ENCODE measurements around the gene AP3D1.

Gene AP3D1

DNA sequence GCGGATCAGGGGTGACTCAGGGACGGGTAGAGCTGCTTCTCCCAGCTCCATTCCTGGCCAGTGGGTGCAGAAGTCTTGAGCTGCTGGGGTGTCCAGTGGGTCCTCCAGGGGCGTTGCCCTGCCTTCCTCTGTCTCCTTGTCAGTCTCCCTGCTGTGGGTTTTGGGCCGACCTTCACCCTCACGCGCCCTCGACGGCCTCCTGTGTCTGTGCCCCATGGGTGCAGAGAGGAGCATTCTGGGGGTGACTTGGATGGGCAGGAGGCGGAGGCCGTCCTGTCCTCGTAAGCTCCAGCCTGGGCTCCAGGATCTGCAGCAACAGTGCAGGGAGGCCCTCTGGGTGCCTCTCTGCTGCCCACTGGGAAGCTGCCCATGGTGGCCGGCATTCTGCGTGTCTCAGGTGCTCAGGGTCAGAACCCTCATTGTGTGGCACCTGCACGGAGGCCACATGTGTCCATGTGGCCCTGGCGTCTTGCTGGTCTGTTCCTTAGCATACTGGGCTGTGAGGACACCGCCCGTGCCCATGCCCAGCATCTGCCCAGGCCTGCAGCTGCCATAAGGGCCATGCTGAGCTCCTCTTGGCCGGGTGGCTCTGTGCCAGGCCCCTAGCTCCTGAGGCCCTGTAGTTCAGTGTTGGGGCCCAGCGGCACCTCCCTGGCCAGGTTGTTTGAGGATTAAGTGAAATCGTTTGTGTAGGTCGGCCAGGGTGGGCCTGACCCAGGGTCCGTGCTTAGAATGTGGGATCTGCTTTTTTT, 29.7 kb upstream of the AP3D1 start:
- DNase-seq (ENCODE audit: low spot score): no peak

- DNase-seq (ENCODE audit: low spot score): no peak
Measured at GRCh38 chr19:2180114-2180513, 28.7 kb upstream of the AP3D1 start.

- no peak for DNase-seq (ENCODE audit: low spot score)
Measured at GRCh38 chr19:2179095-2179494, 27.7 kb upstream of the AP3D1 start.

DNA sequence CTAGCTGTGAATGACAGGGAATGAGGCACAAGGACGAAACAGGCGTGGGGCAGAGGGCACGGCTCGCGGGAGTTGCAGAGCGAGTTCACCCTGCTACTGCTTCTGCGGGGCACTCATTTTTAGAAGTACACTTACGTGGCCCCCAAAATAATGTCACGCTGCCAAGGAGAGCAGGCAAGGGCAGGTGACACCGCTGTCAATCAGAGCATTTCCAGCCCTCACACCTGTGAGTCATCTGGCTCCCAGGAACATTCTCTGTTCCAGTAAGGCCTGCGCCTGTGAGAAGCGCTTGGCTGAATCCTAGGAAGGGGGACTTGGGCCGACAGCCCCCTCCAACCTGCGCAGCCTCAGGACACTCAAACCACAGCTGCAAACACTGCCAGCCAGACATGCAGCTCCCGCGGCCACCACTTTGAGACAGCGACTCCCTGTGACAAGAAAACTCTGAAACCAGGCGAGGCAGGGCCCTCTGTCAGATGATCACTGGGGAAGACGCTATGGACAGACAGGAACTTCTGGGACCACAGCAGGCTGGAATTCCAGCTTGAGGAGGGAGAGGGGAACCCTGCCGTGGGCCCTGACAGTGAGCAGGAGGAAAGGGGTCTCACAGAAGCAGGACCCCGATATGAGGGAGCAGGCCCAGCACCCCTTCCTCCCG, 25.1 kb upstream of the AP3D1 start:
- no peak for DNase-seq (ENCODE audit: low spot score)

DNA sequence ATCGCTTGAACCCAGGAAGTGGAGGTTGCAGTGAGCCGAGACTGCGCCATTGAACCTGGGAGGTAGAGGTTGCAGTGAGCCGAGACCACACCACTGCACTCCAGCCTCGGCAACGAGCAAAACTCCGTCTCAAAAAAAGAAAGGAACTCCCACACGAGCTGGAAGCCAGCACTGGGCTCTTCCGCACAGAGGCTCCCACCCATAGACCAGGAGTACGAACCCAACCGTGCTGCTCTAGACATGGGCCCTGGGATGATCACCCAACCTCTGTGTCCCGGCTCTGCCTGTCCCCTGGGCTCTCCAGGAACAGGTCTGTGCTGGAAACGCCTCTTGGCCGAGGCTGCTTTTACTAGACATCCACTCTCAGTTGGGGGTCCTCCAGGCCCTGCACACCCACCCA, 24.4 kb upstream of the AP3D1 start:
- no peak for DNase-seq (ENCODE audit: low spot score)

DNA sequence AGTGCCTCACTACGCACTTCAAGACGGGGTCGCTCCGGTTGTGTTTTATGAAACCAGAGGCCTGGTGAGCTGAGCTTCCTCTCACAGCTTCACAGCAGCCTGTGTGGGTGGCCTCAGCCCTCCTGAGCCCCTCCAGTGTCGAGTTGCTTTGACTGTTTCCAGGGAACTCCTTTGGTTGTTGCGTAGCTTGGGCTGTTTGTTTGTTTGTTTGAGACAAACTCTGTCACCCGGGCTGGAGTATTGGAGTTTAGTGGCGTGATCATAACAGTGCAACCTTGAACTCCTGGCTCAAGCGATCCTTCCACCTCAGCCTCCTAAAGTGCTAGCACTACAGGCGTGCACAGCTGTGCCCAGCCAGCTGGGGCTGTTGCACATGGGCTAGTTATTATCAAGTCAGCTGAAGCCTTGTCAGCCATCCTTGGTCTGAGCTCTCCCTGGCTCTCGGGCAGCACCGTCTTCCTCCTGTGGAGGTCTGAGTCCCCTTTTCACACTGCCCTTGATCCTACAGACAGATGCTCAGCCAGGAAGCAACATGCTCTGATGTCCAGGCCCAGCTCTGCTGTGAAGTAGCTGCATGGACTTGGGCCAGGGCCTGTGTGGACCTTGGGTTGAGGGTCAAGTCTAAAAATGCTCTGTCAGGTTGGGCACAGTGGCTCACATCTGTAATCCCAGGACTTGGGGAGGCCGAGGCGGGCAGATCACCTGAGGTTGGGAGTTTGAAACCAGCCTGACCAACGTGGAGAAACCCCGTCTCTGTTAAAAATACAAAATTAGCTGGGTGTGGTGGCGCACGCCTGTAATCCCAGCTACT, 22.6 kb upstream of the AP3D1 start:
- DNase-seq (ENCODE audit: low spot score): no peak

DNA sequence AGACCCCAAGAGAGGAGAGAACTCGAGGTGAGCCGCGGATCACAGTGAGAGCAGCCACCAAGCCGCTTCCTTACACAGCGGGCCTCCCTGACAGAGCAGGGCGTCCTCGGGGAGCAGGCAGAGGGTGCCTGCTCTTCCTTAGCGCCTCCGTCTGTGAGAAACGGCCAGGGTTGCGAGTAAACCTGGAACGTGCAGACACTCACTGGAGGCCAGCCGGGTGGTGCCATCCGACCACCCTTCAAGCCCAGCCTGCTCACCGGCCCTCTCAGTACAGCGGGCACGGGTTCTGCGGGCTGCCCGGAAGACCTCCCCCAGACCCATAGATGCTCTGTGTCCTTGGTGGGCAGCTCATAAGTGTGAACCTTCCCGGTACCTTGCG, 22.0 kb upstream of the AP3D1 start:
- DNase-seq (ENCODE audit: low spot score): no peak

DNA sequence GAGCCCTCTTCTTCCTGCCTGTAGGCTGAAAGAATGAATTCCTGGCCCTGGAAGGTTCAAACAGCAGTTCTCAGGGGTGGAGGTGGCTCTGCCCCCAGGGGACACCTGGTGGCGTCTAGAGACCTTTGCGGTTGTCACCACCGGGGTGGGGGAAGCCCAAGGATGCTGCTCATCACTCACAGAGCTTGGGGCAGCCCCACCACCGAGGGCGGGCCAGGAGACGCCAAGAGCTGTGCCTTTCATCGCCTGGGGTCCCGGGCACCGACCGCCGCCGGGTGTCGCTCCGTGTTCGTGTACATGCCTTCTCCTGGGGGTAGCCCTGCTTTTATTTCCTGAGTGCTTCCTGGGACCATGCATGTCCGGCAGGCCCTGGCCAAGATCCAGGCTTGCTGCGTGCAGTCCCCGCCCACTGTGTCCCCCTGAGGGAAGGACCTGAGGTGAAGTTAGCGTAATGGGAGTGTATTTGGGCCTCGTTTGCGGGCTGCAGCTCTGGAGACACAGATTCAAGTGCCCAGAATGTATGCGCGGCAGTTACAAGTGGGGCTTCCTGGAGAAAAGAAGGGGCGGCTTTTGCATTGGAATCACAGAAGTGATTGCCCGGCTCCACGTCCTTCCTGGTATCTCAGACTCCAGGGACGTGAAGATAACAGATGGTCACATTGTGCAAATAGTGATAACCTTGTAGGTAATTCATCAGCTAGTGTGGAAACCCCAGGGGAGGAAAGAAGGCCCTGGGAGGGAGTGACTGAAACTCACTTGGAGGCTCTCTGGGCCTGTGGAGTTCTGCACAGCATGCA, 20.2 kb upstream of the AP3D1 start:
- no peak for DNase-seq (ENCODE audit: low spot score)

- no peak for DNase-seq (ENCODE audit: low spot score)
Measured at GRCh38 chr19:2170987-2171348, 19.6 kb upstream of the AP3D1 start.

DNA sequence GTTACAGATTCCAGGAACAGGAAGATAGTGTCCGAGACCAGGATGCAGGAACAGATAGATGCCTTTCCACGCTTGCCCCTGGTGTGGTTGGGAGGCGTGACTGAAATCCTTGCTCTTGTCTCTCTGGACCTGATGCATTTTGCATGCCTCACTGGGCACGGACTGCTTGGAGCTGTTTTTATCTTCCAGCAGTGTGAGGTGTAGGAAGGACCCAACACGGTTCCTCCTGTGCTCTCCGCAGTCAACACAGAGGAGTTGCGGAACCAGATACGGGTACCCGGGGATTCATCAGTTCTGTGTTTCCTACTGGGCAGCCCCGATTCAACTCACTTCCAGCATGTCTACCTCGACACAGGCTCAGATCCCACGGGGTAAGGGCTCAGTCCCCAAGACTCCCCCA, 18.9 kb upstream of the AP3D1 start:
- no peak for DNase-seq (ENCODE audit: low spot score)

DNA sequence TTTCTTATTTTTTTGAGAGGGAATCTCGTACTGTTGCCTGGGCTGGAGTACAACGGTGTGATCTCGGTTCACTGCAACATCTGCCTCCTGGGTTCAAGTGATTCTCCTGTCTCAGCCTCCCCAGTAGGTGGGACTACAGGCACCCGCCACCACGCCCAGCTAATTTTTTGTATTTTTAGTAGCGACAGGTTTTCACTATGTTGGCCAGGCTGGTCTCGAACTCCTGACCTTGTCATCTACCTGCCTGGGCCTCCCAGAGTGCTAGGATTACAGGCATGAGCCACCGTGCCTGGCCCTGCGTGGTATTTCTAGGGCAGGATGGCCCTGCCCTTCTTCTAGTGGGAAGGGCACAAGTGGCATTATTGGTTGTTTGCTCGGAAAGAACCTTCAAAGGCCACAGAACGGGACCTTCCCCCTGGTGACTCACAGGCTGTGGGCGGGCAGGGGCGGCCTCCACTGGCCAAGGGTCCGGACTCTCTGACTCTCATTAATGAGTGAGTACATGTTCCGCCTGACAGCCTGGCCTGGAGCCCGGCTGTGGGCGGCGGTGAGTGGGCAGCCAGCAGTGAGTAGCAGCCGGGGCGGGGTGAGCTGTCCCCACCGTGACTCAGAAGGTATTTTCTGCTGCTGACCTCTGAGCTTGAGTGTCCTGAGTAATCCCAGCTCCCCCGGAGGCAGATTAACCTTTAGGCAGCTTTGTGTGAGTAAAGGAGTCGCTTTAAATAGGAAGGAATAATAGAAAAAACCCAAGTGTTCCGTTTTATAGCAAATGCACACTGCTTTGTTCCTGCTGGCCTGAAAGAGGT, 17.5 kb upstream of the AP3D1 start:
- DNase-seq (ENCODE audit: low spot score): peak; percentile 99

GRCh38 chr19:2167896-2168618, 16.7 kb upstream of the AP3D1 start:
- peak; percentile 87 for DNase-seq (ENCODE audit: low spot score)

- peak; percentile 88 for DNase-seq (ENCODE audit: low spot score)
Measured at GRCh38 chr19:2166741-2167738, 15.7 kb upstream of the AP3D1 start.

GRCh38 chr19:2164020-2164998, 12.9 kb upstream of the AP3D1 start:
- peak; percentile 51 for DNase-seq (ENCODE audit: low spot score)

GRCh38 chr19:2160379-2160778, 9.0 kb upstream of the AP3D1 start:
- no peak for DNase-seq (ENCODE audit: low spot score)

DNA sequence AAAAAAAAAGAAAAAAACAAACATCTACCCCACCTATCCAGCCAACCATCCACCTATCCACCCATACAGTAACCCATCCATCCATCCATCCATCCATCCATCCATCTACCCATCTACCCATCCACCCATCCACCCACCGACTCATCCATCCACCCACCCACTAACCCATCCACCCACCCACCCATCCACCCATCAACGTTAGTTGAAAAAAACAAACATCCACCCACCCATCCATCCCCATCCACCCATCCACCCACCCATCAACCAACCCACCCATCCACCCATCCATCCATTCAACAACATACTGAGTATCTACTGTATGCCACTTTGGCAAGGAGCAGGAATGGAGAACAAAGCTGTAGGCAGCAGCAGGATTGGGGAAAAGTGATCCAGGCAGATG, 6.1 kb upstream of the AP3D1 start:
- no peak for DNase-seq (ENCODE audit: low spot score)

GRCh38 chr19:2154587-2155075, 3.3 kb upstream of the AP3D1 start:
- peak; percentile 36 for DNase-seq (ENCODE audit: low spot score)

DNA sequence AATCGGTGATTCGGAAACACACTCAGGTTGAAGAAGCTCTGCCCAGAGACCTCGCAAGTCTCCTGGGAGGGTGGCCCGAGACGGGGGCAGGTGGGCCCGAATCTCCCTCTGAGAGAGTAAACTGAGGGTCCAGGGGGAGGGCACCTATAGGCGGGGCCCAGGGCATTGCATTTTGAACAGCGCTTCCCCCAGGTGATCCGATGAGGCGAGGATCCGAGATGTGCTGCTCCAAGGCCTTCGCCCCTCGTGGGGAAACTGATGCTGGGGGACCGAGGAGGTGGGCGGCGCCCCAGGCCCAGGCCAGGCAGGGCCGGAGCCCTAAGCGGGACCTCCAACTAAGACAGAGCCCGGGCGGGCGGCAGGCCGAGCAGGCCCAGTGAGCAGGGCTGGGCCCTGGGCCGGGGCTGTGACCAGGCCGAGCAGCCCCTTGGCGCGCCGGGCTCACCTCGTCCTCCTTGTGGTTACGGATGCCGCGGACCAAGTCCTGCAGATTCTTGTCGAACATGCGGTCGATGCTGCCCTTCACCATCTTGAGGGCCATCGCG, 500 bp downstream of the AP3D1 start:
- no peak for DNase-seq (ENCODE audit: low spot score)
